MM.1S (cell line): ENCODE data around the gene MEGF6.

Source experiments
- DNase-seq: peaks from one replicate; pipeline ENCODE4 v3.0.0-alpha.2; 2015
- H2AFZ ChIP-seq: fragments of 300-600 bp; sonication (generic); 2 replicates; pipeline ENCODE4 v1.6.0; 2016; ENCODE audit warnings: antibody characterized with exemption, low read length
- H3F3A ChIP-seq: fragments of 300-600 bp; sonication (generic); 2 replicates; pipeline ENCODE4 v1.6.1; 2016; ENCODE audit warnings: mild to moderate bottlenecking, antibody characterized with exemption, low read length, moderate library complexity, mixed read lengths; ENCODE audit not compliant: insufficient read depth
- H3K27ac ChIP-seq: fragments of 300-600 bp; sonication (generic); 2 replicates; pipeline ENCODE4 v1.5.1; 2016; ENCODE audit warnings: mild to moderate bottlenecking, low read length
- H3K27me3 ChIP-seq: fragments of 300-600 bp; sonication (generic); replicated peaks from 2 replicates; pipeline ENCODE4 v1.6.0; 2016; ENCODE audit warnings: low read length; ENCODE audit not compliant: insufficient read depth
- H3K36me3 ChIP-seq: fragments of 300-600 bp; sonication (generic); replicated peaks from 2 replicates; pipeline ENCODE4 v1.6.1; 2016; ENCODE audit warnings: mild to moderate bottlenecking, low read length, mixed read lengths; ENCODE audit not compliant: insufficient read depth
- H3K4me1 ChIP-seq: fragments of 300-600 bp; sonication (generic); 2 replicates; pipeline ENCODE4 v1.6.1; 2016; ENCODE audit warnings: low read length, mixed read lengths
- H3K4me2 ChIP-seq: fragments of 300-600 bp; sonication (generic); 2 replicates; pipeline ENCODE4 v1.6.0; 2016; ENCODE audit warnings: low read depth, low read length
- H3K4me3 ChIP-seq: fragments of 300-600 bp; sonication (generic); 2 replicates; pipeline ENCODE4 v1.5.1; 2016; ENCODE audit warnings: low read length, mixed read lengths
- H3K79me2 ChIP-seq: fragments of 300-600 bp; sonication (generic); 2 replicates; pipeline ENCODE4 v1.6.1; 2016; ENCODE audit warnings: mixed run types, low read length, mixed read lengths
- H3K9ac ChIP-seq: fragments of 300-600 bp; sonication (generic); 2 replicates; pipeline ENCODE4 v1.6.1; 2016; ENCODE audit warnings: low read length, mixed read lengths
- H3K9me2 ChIP-seq: fragments of 300-600 bp; sonication (generic); replicated peaks from 2 replicates; pipeline ENCODE4 v1.6.1; 2016; ENCODE audit warnings: mild to moderate bottlenecking, low read length, mixed read lengths; ENCODE audit not compliant: insufficient read depth
- H3K9me3 ChIP-seq: fragments of 300-600 bp; sonication (generic); replicated peaks from 2 replicates; pipeline ENCODE4 v1.6.1; 2016; ENCODE audit warnings: mild to moderate bottlenecking, low read length, mixed read lengths; ENCODE audit not compliant: insufficient read depth
- H4K20me1 ChIP-seq: fragments of 300-600 bp; sonication (generic); 2 replicates; pipeline ENCODE4 v1.6.1; 2016; ENCODE audit warnings: mild to moderate bottlenecking, low read length, moderate library complexity, mixed read lengths; ENCODE audit not compliant: insufficient read depth
- EZH2 ChIP-seq: fragments of 300-600 bp; sonication (generic); optimal IDR thresholded peaks from 2 replicates; pipeline ENCODE3; 2017; ENCODE audit warnings: low read depth, mild to moderate bottlenecking, antibody characterized with exemption, low read length, mixed read lengths
- EZH2phosphoT487 ChIP-seq: fragments of 300-600 bp; sonication (generic); IDR thresholded peaks from 2 replicates; pipeline ENCODE4 v1.6.1; 2018; ENCODE audit warnings: antibody characterized with exemption, low read length
- TF ChIP-seq, protein P1 (sequence below): fragments of 300-600 bp; sonication (generic); IDR thresholded peaks from 2 replicates; pipeline ENCODE4 v1.5.1; 2016; ENCODE audit warnings: antibody characterized with exemption, low read length, mixed read lengths

The MEGF6 gene

GRCh38 chr1:3579626-3580025 is 31.7 kb downstream of the MEGF6 start:
- no peak overlapping the region for H2AFZ ChIP-seq
- H3K9me3 ChIP-seq = no peaks in the 10 kb centered on the region
- H4K20me1 ChIP-seq = no peaks in the 10 kb centered on the region
- H3K27me3 ChIP-seq = peaks cover 67% of the 10 kb centered on the region
- TF ChIP-seq EZH2 = no peak
- TF ChIP-seq EZH2phosphoT487 = no peak
- TF ChIP-seq, protein P1, sequence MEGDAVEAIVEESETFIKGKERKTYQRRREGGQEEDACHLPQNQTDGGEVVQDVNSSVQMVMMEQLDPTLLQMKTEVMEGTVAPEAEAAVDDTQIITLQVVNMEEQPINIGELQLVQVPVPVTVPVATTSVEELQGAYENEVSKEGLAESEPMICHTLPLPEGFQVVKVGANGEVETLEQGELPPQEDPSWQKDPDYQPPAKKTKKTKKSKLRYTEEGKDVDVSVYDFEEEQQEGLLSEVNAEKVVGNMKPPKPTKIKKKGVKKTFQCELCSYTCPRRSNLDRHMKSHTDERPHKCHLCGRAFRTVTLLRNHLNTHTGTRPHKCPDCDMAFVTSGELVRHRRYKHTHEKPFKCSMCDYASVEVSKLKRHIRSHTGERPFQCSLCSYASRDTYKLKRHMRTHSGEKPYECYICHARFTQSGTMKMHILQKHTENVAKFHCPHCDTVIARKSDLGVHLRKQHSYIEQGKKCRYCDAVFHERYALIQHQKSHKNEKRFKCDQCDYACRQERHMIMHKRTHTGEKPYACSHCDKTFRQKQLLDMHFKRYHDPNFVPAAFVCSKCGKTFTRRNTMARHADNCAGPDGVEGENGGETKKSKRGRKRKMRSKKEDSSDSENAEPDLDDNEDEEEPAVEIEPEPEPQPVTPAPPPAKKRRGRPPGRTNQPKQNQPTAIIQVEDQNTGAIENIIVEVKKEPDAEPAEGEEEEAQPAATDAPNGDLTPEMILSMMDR = no peak
- H3K4me1 ChIP-seq = no peaks in the 10 kb centered on the region
- no peaks in the 10 kb centered on the region for H3K9me2 ChIP-seq
- H3K79me2 ChIP-seq = no peaks in the 10 kb centered on the region
- no peak overlapping the region for H3K4me2 ChIP-seq
- H3F3A ChIP-seq = no peaks in the 10 kb centered on the region
- H3K36me3 ChIP-seq = no peaks in the 10 kb centered on the region
- no peak overlapping the region for H3K9ac ChIP-seq
- no peak overlapping the region for H3K4me3 ChIP-seq
- H3K27ac ChIP-seq = no peak overlapping the region
- DNase-seq = no peak

DNA sequence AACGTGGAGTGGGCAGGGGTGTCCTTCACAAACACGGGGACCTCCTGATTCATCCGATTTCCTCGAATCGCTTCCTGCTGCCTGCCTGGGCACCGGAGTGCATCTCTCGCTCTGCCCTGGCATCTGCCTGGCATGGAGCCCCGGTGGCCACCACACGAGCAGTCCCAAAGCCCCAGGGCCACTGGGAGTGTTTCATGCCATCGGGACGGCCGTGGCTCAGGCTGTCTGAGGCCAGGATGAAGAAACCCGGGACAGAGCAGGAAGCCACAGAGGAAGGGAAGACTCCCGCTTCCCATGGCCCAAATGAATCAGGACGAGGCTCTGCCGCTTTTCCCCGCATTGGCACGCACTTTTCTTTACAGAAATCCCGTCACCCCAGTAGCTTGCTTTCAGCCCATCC is 32.4 kb downstream of the MEGF6 start:
- Histone ChIP-seq H3K9ac (no peak overlapping the region), H3K4me2 (no peak overlapping the region), H3K9me3 (no peaks in the 10 kb centered on the region), H3F3A (no peaks in the 10 kb centered on the region), H3K79me2 (no peaks in the 10 kb centered on the region), H3K27me3 (peaks cover 71% of the 10 kb centered on the region), H3K4me1 (no peaks in the 10 kb centered on the region), H3K4me3 (no peak overlapping the region), H2AFZ (no peak overlapping the region), H3K36me3 (no peaks in the 10 kb centered on the region), H4K20me1 (no peaks in the 10 kb centered on the region), H3K27ac (no peak overlapping the region), H3K9me2 (no peaks in the 10 kb centered on the region)
- TF ChIP-seq, protein P1 = no peak
- no peak for TF ChIP-seq EZH2
- no peak for TF ChIP-seq EZH2phosphoT487
- DNase-seq = no peak

DNA sequence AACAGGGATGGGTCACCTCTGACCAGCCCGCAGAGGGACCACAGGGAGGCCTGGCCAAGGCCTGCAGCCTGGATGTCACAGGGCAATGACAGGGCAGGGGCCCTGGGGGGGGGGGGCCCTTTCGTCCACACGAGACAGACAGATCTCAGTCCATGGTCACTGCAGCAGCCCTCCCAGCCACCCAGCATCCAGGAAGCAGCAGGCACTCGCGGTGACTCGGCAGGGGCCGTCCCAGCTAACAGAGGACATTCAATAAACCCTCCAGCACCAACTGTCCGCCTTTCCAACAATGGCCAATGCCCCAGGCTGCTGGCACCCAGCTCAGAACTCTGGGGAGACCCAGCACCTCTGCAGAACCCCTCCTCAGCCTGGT is 32.9 kb downstream of the MEGF6 start:
- no peaks in the 10 kb centered on the region for H3K4me1 ChIP-seq
- H3K9ac ChIP-seq = no peak overlapping the region
- TF ChIP-seq EZH2 (no peak), EZH2phosphoT487 (no peak)
- TF ChIP-seq, protein P1 = no peak
- H3K79me2 ChIP-seq = no peaks in the 10 kb centered on the region
- H3K36me3 ChIP-seq = no peaks in the 10 kb centered on the region
- H3K27me3 ChIP-seq = peaks cover 76% of the 10 kb centered on the region
- no peak overlapping the region for H3K4me3 ChIP-seq
- 0 out of 2 replicates have a peak overlapping the region, but pooled peaks have one; percentile 18 for H3K4me2 ChIP-seq
- H3K9me3 ChIP-seq = no peaks in the 10 kb centered on the region
- no peaks in the 10 kb centered on the region for H3K9me2 ChIP-seq
- no peak for DNase-seq
- no peak overlapping the region for H3K27ac ChIP-seq
- H3F3A ChIP-seq = no peaks in the 10 kb centered on the region
- H4K20me1 ChIP-seq = no peaks in the 10 kb centered on the region
- no peak overlapping the region for H2AFZ ChIP-seq
